Heart left ventricle (tissue), 16 donors: ENCODE data around the gene DHX16. TPM values are rescaled to one million over a fixed set of nuclear protein-coding genes. Genes with fewer than 3 reads are reported as not detected.
"Not testable (repeated sequence)": the region's sequence is repeated elsewhere in the genome, so short reads cannot be mapped to it uniquely, and the experiment has no call there.

Experiments used
- ATAC-seq, 4 donors: fragments of 200-7000 bp; cut with Tn5 transposase; one replicate each; pipeline ENCODE4 v1.9.1; 2020 to 2022; ENCODE audit warnings: moderate library complexity in 4 of 4, mild to moderate bottlenecking in 3 of 4, moderate number of reproducible peaks in 1 of 4
- DNase-seq, 5 donors: peaks; one replicate each; pipeline ENCODE4 v3.0.0-alpha.2; 2020
- H3K27ac ChIP-seq, 12 donors: fragments of 200-600 bp; sonication (generic) in 4 of 12; one replicate each; pipeline versions ENCODE4 v1.5.0 to v1.8.0; 2016 to 2022; ENCODE audit warnings: mild to moderate bottlenecking in 2 of 12
- H3K27me3 ChIP-seq, 9 donors: fragments of 200-600 bp; sonication (generic) in 2 of 9; one replicate each; pipeline versions ENCODE4 v1.5.1 to v1.8.0; 2016 to 2022; ENCODE audit warnings: mild to moderate bottlenecking in 3 of 9
- H3K36me3 ChIP-seq, 9 donors: fragments of 200-600 bp; sonication (generic) in 2 of 9; one replicate each; pipeline versions ENCODE4 v1.5.0 to v1.8.0; 2018 to 2022; ENCODE audit warnings: mild to moderate bottlenecking in 2 of 9
- H3K4me1 ChIP-seq, 12 donors: fragments of 200-600 bp; sonication (generic) in 4 of 12; one replicate each; pipeline versions ENCODE4 v1.5.0 to v1.8.0; 2016 to 2022; ENCODE audit warnings: mild to moderate bottlenecking in 3 of 12
- H3K4me3 ChIP-seq, 12 donors: fragments of 200-600 bp; sonication (generic) in 4 of 12; one replicate each; pipeline versions ENCODE4 v1.5.0 to v1.8.0; 2017 to 2022; ENCODE audit warnings: mild to moderate bottlenecking in 9 of 12, moderate library complexity in 4 of 12
- H3K9me3 ChIP-seq, 12 donors: fragments of 200-600 bp; sonication (generic) in 4 of 12; one replicate each; pipeline versions ENCODE4 v1.5.0 to v1.8.0; 2016 to 2022; ENCODE audit warnings: mild to moderate bottlenecking in 1 of 12
- POLR2A ChIP-seq, 2 donors: fragments of 450-650 bp; IDR thresholded peaks; one replicate each; pipeline ENCODE4 v1.6.1; 2017; ENCODE audit warnings: antibody characterized with exemption in 2 of 2, mild to moderate bottlenecking in 2 of 2, moderate library complexity in 2 of 2
- WGBS, 4 donors: extraction: QIAGEN DNeasy Blood & Tissue Kit in 2 of 4; methylation state at CpG; one replicate each; pipeline versions ENCODE4 v1.1.5 to v1.1.7; 2013 to 2018; 5-methylcytosine and 5-hydroxymethylcytosine counted together
- intact Hi-C, 10 donors: fragments of 100-400 bp; cut with DNase I; formaldehyde crosslinking; loops; one replicate each; pipeline versions ENCODE4 v1.11.1 to v1.14.2; 2022
- long read RNA-seq, 3 donors: library from polyadenylated mRNA; unstranded; transcript quantifications; one replicate each; pipeline ENCODE4 v2.0.0, GENCODE V29; 2020 to 2021
- polyA plus RNA-seq, 2 donors: library from polyadenylated mRNA; stranded (reverse); fragments of 200-250 nt; gene quantifications; one replicate each; pipeline ENCODE4 v1.2.3, GENCODE V29; 2013
- total RNA-seq, 9 donors: library from RNA; depleted of rRNA in 2 of 9; stranded (reverse); fragments of >200 nt in 2 of 9; fragmentation: NEBNext Ultra II Directional in 3 of 9; extraction: Animal tissue kit (Norgen Biotek cat#: 25700) in 3 of 9; gene quantifications; one replicate each; pipeline versions ENCODE4 v1.1.0 to v1.2.4, GENCODE V29; 2016 to 2023
- TF ChIP-seq, protein P1 (sequence below), 12 donors: fragments of 200-600 bp; sonication (generic) in 4 of 12; IDR thresholded peaks; one replicate each; pipeline versions ENCODE4 v1.5.0 to v1.8.0; 2018 to 2022; ENCODE audit warnings: antibody characterized with exemption in 12 of 12, mild to moderate bottlenecking in 5 of 12
- donor health status: ischemic (EF 13 %, LVEDD 7.1; RV severe dilation, severe dysfunction).
- donor health status: healthy with polysubstance abuse.
- donor health status: DM: no; HTN: yes; CAD: no.
- donor health status: DM: no; HTN: no; CAD: no.
- donor health status: ischemic (EF 25% LVEDD 6.9; RV normal size, moderate dysfunction).
- donor health status: ischemic (EF 25% LVEDD 5.7; RV mildly dilated, moderate dysfunction).
- donor health status: healthy.
- donor health status: DM: yes; HTN: yes; CAD: no.
- donor health status: ischemic (EF 35%, LVEDD 5.7; RV mildly dilated, moderate dysfunction).
- donor health status: nonischemic (EF 11% LVEDD 7.7; RV severe dilation, severe dysfunction).
- donor health status: DM: yes; HTN: yes; CAD: no.
- donor health status: PGD.
- donor health status: ischemic (EF 29% LVEDD 5.4; RV normal size, mild dysfunction).
- donor health status: nonischemic (EF 23%, LVEDD 6.1; RV moderate dilation, normal function).

DHX16 gene
- total RNA-seq (10 to 100 TPM; 17.6 to 26.1 (median 21.0) TPM), polyA plus RNA-seq (10 to 100 TPM; 16.1 to 39.4 TPM)
- long read RNA-seq, donor 1, transcript DHX16-202 (20 exons, 3,445 nt) = major isoform, 7 of 20 reads
- long read RNA-seq, donor 1, partial matches to known transcripts = 11 of 20 reads
- long read RNA-seq, donor 1, other reads (novel, unspliced or antisense) = 2 of 20 reads
- long read RNA-seq, donor 2, transcript DHX16-202 (20 exons, 3,445 nt) = major isoform, 47 of 73 reads
- long read RNA-seq, donor 2, partial matches to known transcripts = 21 of 73 reads
- long read RNA-seq, donor 2, other reads (novel, unspliced or antisense) = 5 of 73 reads
- long read RNA-seq, donor 3, transcript DHX16-202 (20 exons, 3,445 nt) = major isoform, 14 of 27 reads
- long read RNA-seq, donor 3, partial matches to known transcripts = 12 of 27 reads
- long read RNA-seq, donor 3, other reads (novel, unspliced or antisense) = 1 of 27 reads

DNA sequence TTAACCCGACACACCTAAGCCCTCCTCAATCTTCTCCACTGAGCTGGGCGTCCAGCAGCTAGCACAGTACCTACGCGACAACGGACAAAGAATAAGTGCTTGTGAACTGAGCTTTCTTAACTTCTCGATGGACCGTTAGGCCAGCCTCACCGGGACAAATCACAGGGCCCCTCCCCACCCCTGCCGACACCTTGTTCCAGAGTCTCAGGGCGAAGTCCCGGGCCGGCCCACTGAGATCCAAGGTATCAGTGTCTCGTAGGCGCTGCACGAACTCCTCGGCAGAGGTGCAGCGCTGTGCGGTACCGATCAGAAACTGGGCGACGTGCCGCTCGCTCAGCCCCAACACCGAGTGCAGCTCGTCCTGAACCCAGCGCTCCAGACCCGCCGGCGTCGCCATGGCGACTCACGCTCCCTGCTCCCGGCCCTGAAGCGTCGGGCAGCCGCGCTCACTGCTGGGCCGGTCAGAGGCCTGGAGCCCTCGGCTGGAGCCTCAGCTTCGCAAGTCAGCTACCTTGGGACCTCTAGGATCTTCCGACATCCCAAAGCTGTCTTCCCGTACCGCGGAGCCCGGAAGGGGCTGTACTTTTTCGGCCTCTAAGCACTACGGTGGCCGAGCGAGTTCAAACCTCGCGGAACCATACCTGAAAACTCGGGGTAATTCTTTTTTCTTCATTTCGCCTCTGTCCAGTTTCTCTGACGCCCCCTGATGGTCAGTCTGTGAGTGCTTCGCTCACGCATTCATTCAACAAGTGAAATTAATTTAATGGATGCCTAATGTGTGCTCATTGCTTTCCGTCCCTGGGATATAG lies at the start of gene DHX16:
TSS of gene DHX16 (minus strand) at position 562 of the 809 bp plus-strand sequence. CDS start at position 397, 165 bp downstream.
- Histone ChIP-seq H3K27me3 (no peaks in the 10 kb centered on the region), H3K9me3 (no peaks in the 10 kb centered on the region), H3K4me1 (peaks cover 0 to 24% (median 15%) of the 10 kb centered on the region in 12 donors), H3K4me3 (peak within 1 kb of the TSS; percentile 76 to 98 (median 94)), H3K36me3 (peaks cover 0 to 57% (median 52%) of the 10 kb centered on the region in 9 donors), H3K27ac (peak within 1 kb of the TSS in 11 of 12 donors; percentile 66 to 85 (median 79))
- peak; percentile 64 to 93 (median 91) for ATAC-seq
- intact Hi-C loops = loop anchor here in 9 of 10 donors (5.0 to 10.0 kb wide), 6 partner anchors 55 to 202 kb away; partner anchors contain the start of genes HLA-E (in 3 of the 9), MRPS18B (in 1 of the 9) and PPP1R10 (in 1 of the 9)
- 0 to 1% (median 0%) methylated on average over 37 to 57 of the region's 57 CpGs for WGBS, 4 donors
- peak; percentile 97 to 98 (median 97) for DNase-seq
- TF ChIP-seq, protein P1, sequence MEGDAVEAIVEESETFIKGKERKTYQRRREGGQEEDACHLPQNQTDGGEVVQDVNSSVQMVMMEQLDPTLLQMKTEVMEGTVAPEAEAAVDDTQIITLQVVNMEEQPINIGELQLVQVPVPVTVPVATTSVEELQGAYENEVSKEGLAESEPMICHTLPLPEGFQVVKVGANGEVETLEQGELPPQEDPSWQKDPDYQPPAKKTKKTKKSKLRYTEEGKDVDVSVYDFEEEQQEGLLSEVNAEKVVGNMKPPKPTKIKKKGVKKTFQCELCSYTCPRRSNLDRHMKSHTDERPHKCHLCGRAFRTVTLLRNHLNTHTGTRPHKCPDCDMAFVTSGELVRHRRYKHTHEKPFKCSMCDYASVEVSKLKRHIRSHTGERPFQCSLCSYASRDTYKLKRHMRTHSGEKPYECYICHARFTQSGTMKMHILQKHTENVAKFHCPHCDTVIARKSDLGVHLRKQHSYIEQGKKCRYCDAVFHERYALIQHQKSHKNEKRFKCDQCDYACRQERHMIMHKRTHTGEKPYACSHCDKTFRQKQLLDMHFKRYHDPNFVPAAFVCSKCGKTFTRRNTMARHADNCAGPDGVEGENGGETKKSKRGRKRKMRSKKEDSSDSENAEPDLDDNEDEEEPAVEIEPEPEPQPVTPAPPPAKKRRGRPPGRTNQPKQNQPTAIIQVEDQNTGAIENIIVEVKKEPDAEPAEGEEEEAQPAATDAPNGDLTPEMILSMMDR (IDR thresholded peaks at IDR 0.05) = peak; percentile 77 to 97 (median 85)
- TF ChIP-seq POLR2A (IDR thresholded peaks at IDR 0.05) = peak in 1 of 2 donors; percentile 48

- Histone ChIP-seq H3K4me1 (peaks cover 0 to 68% (median 46%) of the 10 kb centered on the region in 12 donors), H3K36me3 (peaks cover 0 to 53% (median 43%) of the 10 kb centered on the region in 9 donors), H3K4me3 (peak overlapping the region in 11 of 12 donors; percentile 66 to 94 (median 86)), H3K27ac (peak overlapping the region in 11 of 12 donors; percentile 72 to 99 (median 96))
- intact Hi-C loops = loop anchor here (1.0 to 10.0 kb wide), 10 partner anchors 21 to 363 kb away; partner anchors contain the start of genes GNL1 (in 2 of the 10), MRPS18B (in 2 of the 10), PPP1R10 (in 2 of the 10) and PRR3 (in 2 of the 10)
- H3K9me3 ChIP-seq, H3K27me3 ChIP-seq, ATAC-seq: not testable (repeated sequence)
- DNase-seq = peak in 2 of 5 donors; percentile 48 to 56
- 17 to 21% (median 19%) methylated on average over 10 of the region's 10 CpGs for WGBS, 4 donors
These were observed 49.1 kb upstream of the DHX16 start for GRCh38 chr6:30722025-30722279.

- intact Hi-C loops = loop anchor here (1.0 to 10.0 kb wide), 15 partner anchors 21 to 363 kb away; partner anchors contain the start of genes MRPS18B (in 5 of the 10), PPP1R10 (in 5 of the 10), PPP1R18 (in 3 of the 10) and FLOT1 (in 2 of the 10)
- Histone ChIP-seq H3K36me3 (peaks cover 0 to 48% (median 38%) of the 10 kb centered on the region in 9 donors), H3K4me1 (peaks cover 0 to 73% (median 49%) of the 10 kb centered on the region in 12 donors), H3K9me3 (no peaks in the 10 kb centered on the region), H3K27ac (peak overlapping the region; percentile 88 to 99 (median 96)), H3K27me3 (no peaks in the 10 kb centered on the region), H3K4me3 (peak overlapping the region; percentile 51 to 94 (median 82))
- ATAC-seq = peak; percentile 43 to 79 (median 66)
- DNase-seq = peak; percentile 92 to 96 (median 94)
- TF ChIP-seq POLR2A (IDR thresholded peaks at IDR 0.05) = peak in 1 of 2 donors; percentile 45
- TF ChIP-seq, protein P1 (IDR thresholded peaks at IDR 0.05) = peak; percentile 26 to 75 (median 54)
- WGBS, 4 donors = 1 to 3% (median 2%) methylated on average over 47 to 71 of the region's 71 CpGs
These were observed 48.6 kb upstream of the DHX16 start for GRCh38 chr6:30721198-30722024.
